ENCODE results near the gene NDUFB10.
"Not testable (repeated sequence)": the region's sequence is repeated elsewhere in the genome, so short reads cannot be mapped to it uniquely, and the experiment has no call there.

Gene NDUFB10

DNA sequence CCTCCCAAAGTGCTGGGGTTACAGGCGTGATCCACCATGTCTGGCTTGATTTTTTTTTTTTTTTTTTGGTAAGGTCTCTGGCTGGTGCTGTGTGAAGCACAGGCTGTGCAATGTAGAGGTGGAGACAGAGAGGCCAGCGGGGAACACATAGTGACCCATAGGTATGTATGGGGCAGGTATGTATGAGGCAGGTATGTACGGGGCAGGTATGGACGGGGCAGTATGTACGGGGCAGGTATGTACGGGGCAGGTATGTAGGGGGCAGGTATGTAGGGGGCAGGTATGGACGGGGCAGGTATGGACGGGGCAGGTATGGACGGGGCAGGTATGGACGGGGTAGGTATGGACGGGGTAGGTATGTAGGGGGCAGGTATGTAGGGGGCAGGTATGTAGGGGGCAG, 9.8 kb upstream of the NDUFB10 start:
- TF ChIP-seq, protein P1, sequence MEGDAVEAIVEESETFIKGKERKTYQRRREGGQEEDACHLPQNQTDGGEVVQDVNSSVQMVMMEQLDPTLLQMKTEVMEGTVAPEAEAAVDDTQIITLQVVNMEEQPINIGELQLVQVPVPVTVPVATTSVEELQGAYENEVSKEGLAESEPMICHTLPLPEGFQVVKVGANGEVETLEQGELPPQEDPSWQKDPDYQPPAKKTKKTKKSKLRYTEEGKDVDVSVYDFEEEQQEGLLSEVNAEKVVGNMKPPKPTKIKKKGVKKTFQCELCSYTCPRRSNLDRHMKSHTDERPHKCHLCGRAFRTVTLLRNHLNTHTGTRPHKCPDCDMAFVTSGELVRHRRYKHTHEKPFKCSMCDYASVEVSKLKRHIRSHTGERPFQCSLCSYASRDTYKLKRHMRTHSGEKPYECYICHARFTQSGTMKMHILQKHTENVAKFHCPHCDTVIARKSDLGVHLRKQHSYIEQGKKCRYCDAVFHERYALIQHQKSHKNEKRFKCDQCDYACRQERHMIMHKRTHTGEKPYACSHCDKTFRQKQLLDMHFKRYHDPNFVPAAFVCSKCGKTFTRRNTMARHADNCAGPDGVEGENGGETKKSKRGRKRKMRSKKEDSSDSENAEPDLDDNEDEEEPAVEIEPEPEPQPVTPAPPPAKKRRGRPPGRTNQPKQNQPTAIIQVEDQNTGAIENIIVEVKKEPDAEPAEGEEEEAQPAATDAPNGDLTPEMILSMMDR (IDR thresholded peaks at IDR 0.05; ENCODE audit: extremely low read depth, insufficient read depth, missing control alignments), result no peak
- in situ Hi-C loops (cut with MboI; ENCODE audit: low pct_unique_long_range_greater_than_20kb, low sequenced_read_pairs, unreplicated experiment), result no loop called here
- no peak for DNase-seq (ENCODE audit: low spot score)

DNA sequence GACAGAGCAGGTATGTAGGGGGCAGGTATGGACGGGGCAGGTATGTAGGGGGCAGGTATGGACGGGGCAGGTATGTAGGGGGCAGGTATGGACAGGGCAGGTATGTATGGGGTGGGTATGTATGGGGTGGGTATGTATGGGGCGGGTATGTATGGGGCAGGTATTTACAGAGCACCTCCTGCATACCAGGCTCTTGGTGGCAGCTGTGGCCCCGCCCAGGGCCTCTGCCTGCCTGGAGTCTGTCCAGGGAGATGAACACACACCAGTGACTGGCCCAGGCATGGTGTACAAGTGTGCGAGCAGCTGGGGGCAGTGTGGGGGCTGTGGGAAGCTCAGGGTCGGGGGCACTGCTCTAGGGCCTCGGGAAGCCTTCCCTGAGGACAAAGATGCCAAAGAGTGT, 9.3 kb upstream of the NDUFB10 start:
- no peak for DNase-seq (ENCODE audit: low spot score)
- TF ChIP-seq, protein P1 (IDR thresholded peaks at IDR 0.05; ENCODE audit: extremely low read depth, insufficient read depth, missing control alignments), result no peak
- in situ Hi-C loops (cut with MboI; ENCODE audit: low pct_unique_long_range_greater_than_20kb, low sequenced_read_pairs, unreplicated experiment), result no loop called here

DNA sequence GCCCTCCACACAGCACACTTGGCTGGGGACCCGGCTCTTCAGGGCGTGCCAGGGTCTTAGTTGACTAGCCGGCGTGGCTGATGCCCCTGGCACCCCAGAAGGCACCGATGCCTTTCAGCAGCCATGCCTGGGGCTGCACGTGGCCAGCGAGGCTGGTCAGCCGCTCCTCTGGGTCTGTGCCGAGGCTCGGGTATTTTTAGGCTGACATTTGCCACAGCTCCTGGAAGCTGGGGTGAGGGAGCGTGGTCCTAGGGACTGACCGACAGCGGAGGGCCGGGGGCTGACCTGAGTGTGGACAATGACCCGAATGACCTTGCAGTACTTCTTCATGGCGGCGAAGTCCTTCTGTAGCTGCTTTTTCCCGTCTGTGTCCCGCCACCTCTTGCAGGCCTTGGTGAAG, 8.8 kb upstream of the NDUFB10 start:
- no peak for DNase-seq (ENCODE audit: low spot score)
- TF ChIP-seq, protein P1 (IDR thresholded peaks at IDR 0.05; ENCODE audit: extremely low read depth, insufficient read depth, missing control alignments), result no peak
- in situ Hi-C loops (cut with MboI; ENCODE audit: low pct_unique_long_range_greater_than_20kb, low sequenced_read_pairs, unreplicated experiment), result no loop called here

DNA sequence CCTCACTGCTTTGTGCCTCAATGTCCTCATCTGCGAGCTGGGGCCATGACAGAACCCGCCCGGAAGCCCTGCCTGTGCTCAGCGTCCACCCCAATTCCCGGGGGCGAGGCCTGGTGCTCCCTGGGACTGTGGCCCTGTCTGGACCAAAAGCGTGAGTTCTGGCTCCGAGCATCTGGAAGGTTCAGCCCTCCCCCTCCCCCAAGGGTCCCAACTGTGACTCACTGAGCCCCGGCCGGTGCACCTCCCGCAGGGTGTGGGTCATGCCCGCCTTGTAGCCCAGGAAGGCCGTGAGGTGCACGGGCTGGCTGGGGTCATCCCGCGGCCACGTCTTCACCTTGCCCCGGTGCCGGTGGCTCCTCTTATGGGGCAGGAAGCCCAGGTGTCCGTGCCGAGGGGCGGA, 5.6 kb upstream of the NDUFB10 start:
- no peak for DNase-seq (ENCODE audit: low spot score)
- in situ Hi-C loops (cut with MboI; ENCODE audit: low pct_unique_long_range_greater_than_20kb, low sequenced_read_pairs, unreplicated experiment), result no loop called here
- TF ChIP-seq, protein P1 (IDR thresholded peaks at IDR 0.05; ENCODE audit: extremely low read depth, insufficient read depth, missing control alignments), result no peak

DNA sequence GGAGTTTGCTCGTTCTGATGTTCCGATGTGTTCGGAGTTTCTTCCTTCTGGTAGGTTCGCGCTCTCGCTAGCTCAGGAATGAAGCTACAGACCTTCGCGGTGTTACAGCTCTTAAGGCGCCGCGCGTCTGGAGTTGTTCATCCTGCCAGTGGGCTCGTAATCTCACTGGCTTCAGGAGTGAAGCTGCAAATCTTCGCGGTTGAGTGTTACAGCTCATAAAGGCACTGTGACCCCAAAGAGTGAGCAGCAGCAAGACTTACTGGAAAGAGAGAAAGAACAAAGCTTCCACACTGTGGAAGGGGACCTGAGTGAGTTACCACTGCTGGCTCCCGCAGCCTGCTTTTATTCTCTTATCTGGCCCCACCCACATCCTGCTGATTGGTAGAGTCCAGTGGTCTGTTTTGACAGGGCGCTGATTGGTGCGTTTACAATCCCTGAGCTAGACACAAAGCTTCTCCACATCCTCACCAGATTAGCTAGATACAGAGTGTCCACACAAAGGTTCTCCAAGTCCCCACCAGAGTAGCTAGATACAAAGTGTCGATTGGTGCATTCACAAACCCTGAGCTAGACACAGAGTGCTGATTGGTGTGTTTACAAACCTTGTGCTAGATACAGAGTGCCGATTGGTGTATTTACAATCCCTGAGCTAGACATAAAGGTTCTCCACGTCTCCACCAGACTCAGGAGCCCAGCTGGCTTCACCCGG, 1.8 kb upstream of the NDUFB10 start:
- in situ Hi-C loops (cut with MboI; ENCODE audit: low pct_unique_long_range_greater_than_20kb, low sequenced_read_pairs, unreplicated experiment), result not testable (repeated sequence)

DNA sequence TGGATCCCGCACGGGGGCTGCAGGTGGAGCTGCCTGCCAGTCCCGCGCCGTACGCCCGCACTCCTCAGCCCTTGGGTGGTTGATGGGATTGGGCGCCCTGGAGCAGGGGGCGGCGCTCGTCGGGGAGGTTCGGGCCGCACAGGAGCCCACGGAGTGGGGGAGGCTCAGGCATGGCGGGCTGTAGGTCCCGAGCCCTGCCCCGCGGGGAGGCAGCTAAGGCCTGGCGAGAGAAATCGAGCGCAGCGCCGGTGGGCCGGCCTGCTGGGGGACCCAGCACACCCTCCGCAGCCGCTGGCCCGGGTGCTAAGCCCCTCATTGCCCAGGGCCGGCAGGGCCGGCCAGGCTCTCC, 1.2 kb upstream of the NDUFB10 start:
- DNase-seq (ENCODE audit: low spot score); in situ Hi-C loops (cut with MboI; ENCODE audit: low pct_unique_long_range_greater_than_20kb, low sequenced_read_pairs, unreplicated experiment): not testable (repeated sequence)

More for the DNA sequence above, 1.8 kb upstream of the NDUFB10 start:
- DNase-seq (ENCODE audit: low spot score), result not testable (repeated sequence)

DNA sequence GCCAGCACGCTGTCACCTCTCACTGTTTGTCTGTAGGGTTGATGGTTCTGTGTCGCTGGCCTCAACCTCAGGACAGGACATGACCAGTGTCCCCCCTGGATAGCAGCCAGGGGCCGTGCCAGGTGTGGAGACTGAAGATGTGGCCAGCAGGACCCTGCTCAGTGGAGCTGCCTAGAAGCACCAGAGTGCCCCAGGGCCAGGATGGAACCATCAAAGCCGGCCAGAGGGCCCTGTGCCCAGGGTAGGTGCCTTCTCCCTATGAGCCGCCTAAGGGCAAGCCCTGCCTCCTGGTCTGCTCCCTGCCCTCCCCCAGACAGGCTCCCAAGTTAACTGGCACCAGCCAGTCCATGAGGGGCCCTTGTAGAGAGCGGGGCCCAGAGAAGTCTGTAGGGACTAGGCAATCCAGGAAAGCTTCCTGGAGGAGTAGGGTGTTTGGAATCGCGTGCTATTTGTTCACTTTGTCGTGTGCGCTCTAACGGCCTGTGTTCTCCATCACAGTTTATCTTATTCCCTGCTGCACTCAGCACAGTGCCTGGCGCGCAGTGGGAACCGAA, 546 bp upstream of the NDUFB10 start:
- in situ Hi-C loops (cut with MboI; ENCODE audit: low pct_unique_long_range_greater_than_20kb, low sequenced_read_pairs, unreplicated experiment), result no loop called here
- TF ChIP-seq, protein P1 (IDR thresholded peaks at IDR 0.05; ENCODE audit: extremely low read depth, insufficient read depth, missing control alignments), result peak; percentile 6
- no peak for DNase-seq (ENCODE audit: low spot score)
